Psoas muscle (tissue), 8 donors: ENCODE measurements around the gene MMP28. TPM values are rescaled to one million over a fixed set of nuclear protein-coding genes. Genes with fewer than 3 reads are reported as not detected.

Experiments
- ATAC-seq, 4 donors: fragments of 200-7000 bp; cut with Tn5 transposase; one replicate each; pipeline ENCODE4 v1.9.1; 2020; ENCODE audit warnings: moderate library complexity in 3 of 4, mild to moderate bottlenecking in 2 of 4
- DNase-seq, 2 donors: peaks; one replicate each; pipeline ENCODE4 v3.0.0-alpha.2; 2020
- H3K27ac ChIP-seq: fragments of 200-600 bp; one replicate; pipeline ENCODE4 v1.8.0; 2022
- H3K27me3 ChIP-seq, 3 donors: fragments of 200-600 bp in 1 of 3; one replicate each; pipeline versions ENCODE4 v1.6.1 to v1.8.0; 2013 to 2022; ENCODE audit warnings: low read length in 2 of 3, mild to moderate bottlenecking in 2 of 3, moderate library complexity in 1 of 3; ENCODE audit not compliant: insufficient read depth in 3 of 3
- H3K36me3 ChIP-seq, 2 donors: fragments of 200-600 bp in 1 of 2; one replicate each; pipeline versions ENCODE4 v1.6.1 to v1.8.0; 2013 to 2022; ENCODE audit warnings: low read depth in 1 of 2, mild to moderate bottlenecking in 1 of 2, moderate library complexity in 1 of 2; ENCODE audit not compliant: insufficient read depth in 1 of 2
- H3K4me1 ChIP-seq: fragments of 200-600 bp; one replicate; pipeline ENCODE4 v1.8.0; 2022
- H3K4me3 ChIP-seq: fragments of 200-600 bp; one replicate; pipeline ENCODE4 v1.8.0; 2022; ENCODE audit warnings: mild to moderate bottlenecking
- H3K9me3 ChIP-seq: fragments of 200-600 bp; one replicate; pipeline ENCODE4 v1.8.0; 2022
- WGBS, 3 donors: extraction: QIAGEN DNeasy Blood & Tissue Kit; methylation state at CpG; one replicate each; pipeline versions ENCODE4 v1.1.6 to v1.1.7; 2013; 5-methylcytosine and 5-hydroxymethylcytosine counted together
- intact Hi-C, 2 donors: fragments of 100-400 bp; cut with DNase I; formaldehyde crosslinking; loops; one replicate each; pipeline versions ENCODE4 v1.11.0 to v1.14.2; 2022
- polyA plus RNA-seq, 3 donors: library from polyadenylated mRNA; stranded (reverse); fragments of 200-250 nt; gene quantifications; one replicate each; pipeline ENCODE4 v1.2.3, GENCODE V29; 2013
- total RNA-seq, 4 donors: library from RNA; stranded (reverse); fragmentation: NEBNext Ultra II Directional in 2 of 4; extraction: Animal tissue kit (Norgen Biotek cat#: 25700) in 2 of 4; gene quantifications; one replicate each; pipeline versions ENCODE4 v1.2.1 to v1.2.4, GENCODE V29; 2021 to 2023
- TF ChIP-seq, protein P1 (sequence below): fragments of 200-600 bp; IDR thresholded peaks from one replicate; pipeline ENCODE4 v1.8.0; 2022; ENCODE audit warnings: antibody characterized with exemption
- donor health status: healthy with polysubstance abuse.
- donor health status: DM: no; HTN: no; CAD: no; lungs with moderate emphysema.
- donor health status: Bipolar disorder and iron deficiency.
- donor health status: healthy.
- donor health status: DM: yes; HTN: yes; CAD: no.
- donor health status: DM: no; HTN: no; CAD: no.
- donor health status: DM: no; HTN: no; CAD: no.
- donor health status: DM: yes; HTN: yes; CAD: no.

MMP28 gene
- total and polyA plus RNA-seq, 7 donors: 0.61 to 5.5 (median 1.7) TPM

- DNase-seq (peak; percentile 90 to 94), ATAC-seq (peak; percentile 95 to 98 (median 96))
- Histone ChIP-seq H3K27me3 (no peaks in the 10 kb centered on the region), H3K4me1 (peaks cover 6% of the 10 kb centered on the region), H3K4me3 (peak overlapping the region; percentile 73), H3K36me3 (no peaks in the 10 kb centered on the region), H3K9me3 (no peaks in the 10 kb centered on the region), H3K27ac (peak overlapping the region; percentile 41)
- intact Hi-C loops: loop anchor here in 1 of 2 donors (1.0 kb wide), 2 partner anchors 40 to 45 kb away; partner anchors contain the start of gene TAF15
- TF ChIP-seq, protein P1, sequence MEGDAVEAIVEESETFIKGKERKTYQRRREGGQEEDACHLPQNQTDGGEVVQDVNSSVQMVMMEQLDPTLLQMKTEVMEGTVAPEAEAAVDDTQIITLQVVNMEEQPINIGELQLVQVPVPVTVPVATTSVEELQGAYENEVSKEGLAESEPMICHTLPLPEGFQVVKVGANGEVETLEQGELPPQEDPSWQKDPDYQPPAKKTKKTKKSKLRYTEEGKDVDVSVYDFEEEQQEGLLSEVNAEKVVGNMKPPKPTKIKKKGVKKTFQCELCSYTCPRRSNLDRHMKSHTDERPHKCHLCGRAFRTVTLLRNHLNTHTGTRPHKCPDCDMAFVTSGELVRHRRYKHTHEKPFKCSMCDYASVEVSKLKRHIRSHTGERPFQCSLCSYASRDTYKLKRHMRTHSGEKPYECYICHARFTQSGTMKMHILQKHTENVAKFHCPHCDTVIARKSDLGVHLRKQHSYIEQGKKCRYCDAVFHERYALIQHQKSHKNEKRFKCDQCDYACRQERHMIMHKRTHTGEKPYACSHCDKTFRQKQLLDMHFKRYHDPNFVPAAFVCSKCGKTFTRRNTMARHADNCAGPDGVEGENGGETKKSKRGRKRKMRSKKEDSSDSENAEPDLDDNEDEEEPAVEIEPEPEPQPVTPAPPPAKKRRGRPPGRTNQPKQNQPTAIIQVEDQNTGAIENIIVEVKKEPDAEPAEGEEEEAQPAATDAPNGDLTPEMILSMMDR: peak; percentile 97
- 5 to 8% (median 5%) methylated on average over 62 to 75 of the region's 75 CpGs for WGBS, 3 donors
These were observed 31.1 kb downstream of the MMP28 start for GRCh38 chr17:35764123-35764991.

DNA sequence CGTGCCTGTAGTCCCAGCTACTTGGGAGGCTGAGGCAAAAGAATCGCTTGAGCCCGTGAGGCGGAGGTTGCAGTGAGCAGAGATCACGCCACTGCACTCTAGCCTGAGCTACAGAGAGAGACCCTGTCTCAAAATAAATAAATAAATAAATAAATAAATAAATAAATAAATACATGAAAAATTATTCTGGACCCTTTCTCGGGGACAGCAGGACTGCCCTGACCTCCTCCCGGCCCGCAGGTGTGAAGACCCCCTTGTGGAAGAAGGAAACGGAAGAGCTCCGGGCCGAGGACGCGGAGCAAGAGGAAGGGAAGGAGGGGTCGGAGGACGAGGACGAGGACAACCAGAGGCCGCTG is 31.7 kb downstream of the MMP28 start:
- ATAC-seq: peak in 1 of 4 donors; percentile 4
- Histone ChIP-seq H3K27me3 (no peaks in the 10 kb centered on the region), H3K27ac (no peak overlapping the region), H3K9me3 (no peaks in the 10 kb centered on the region), H3K4me3 (peak overlapping the region; percentile 73), H3K36me3 (no peaks in the 10 kb centered on the region), H3K4me1 (peaks cover 6% of the 10 kb centered on the region)
- no peak for DNase-seq
- TF ChIP-seq, protein P1: no peak
- intact Hi-C loops: loop anchor here in 1 of 2 donors (1.0 kb wide), 2 partner anchors 41 to 46 kb away; partner anchors contain the start of gene TAF15
- 35 to 39% (median 36%) methylated on average over 16 to 17 of the region's 17 CpGs for WGBS, 3 donors

GRCh38 chr17:35761601-35762000 is 33.8 kb downstream of the MMP28 start:
- no peak overlapping the region for H3K27ac ChIP-seq
- no peaks in the 10 kb centered on the region for H3K27me3 ChIP-seq
- TF ChIP-seq, protein P1: no peak
- H3K4me3 ChIP-seq: no peak overlapping the region
- WGBS, 3 donors: 83 to 86% (median 84%) methylated on average over 5 of the region's 5 CpGs
- no peaks in the 10 kb centered on the region for H3K36me3 ChIP-seq
- intact Hi-C loops: no loop called here
- ATAC-seq (no peak), DNase-seq (no peak)
- H3K4me1 ChIP-seq: peaks cover 6% of the 10 kb centered on the region
- H3K9me3 ChIP-seq: no peaks in the 10 kb centered on the region

GRCh38 chr17:35760587-35760986 is 34.9 kb downstream of the MMP28 start, which contains the start of gene C17orf50:
Gene C17orf50, plus strand, starts transcription at chr17:35760887. Its CDS starts 55 bp downstream, at chr17:35760942.
- TF ChIP-seq, protein P1: no peak
- Histone ChIP-seq H3K9me3 (no peaks in the 10 kb centered on the region), H3K27me3 (no peaks in the 10 kb centered on the region), H3K27ac (no peak within 1 kb of the TSS), H3K36me3 (no peaks in the 10 kb centered on the region), H3K4me3 (no peak within 1 kb of the TSS), H3K4me1 (peaks cover 6% of the 10 kb centered on the region)
- ATAC-seq (no peak), DNase-seq (no peak)
- intact Hi-C loops: no loop called here
- 64 to 95% (median 94%) methylated on average over 1 of the region's 1 CpG for WGBS, 3 donors
